SK-N-SH (cell line): Measurements from ENCODE around the gene FYTTD1. TPM values are rescaled to one million over a fixed set of nuclear protein-coding genes. Genes with fewer than 3 reads are reported as not detected.

Experiments used
- CTCF ChIA-PET: fragments of 300-600, 350-600 bp; formaldehyde crosslinking; extraction: SDS; loops from one replicate; lab custom pipeline; 2021; lab: Yijun Ruan, JAX
- POLR2A ChIA-PET: fragments of 350-600 bp; sonication (Branson Sonifier 250); formaldehyde crosslinking; extraction: SDS; loops from one replicate; lab custom pipeline; 2020; ENCODE audit warnings: antibody characterized with exemption, inconsistent platforms; lab: Yijun Ruan, JAX
- DNase-seq: peaks from one replicate; pipeline ENCODE4 v3.0.0; 2012
- H2AFZ ChIP-seq: fragments of 200-600 bp; sonication (generic); 2 replicates; pipeline ENCODE4 v1.8.1; 2016; ENCODE audit warnings: antibody characterized with exemption, mild to moderate bottlenecking, low read depth
- H3F3A ChIP-seq: fragments of 200-600 bp; sonication (generic); replicated peaks from 2 replicates; pipeline ENCODE3; 2016; ENCODE audit warnings: antibody characterized with exemption, mild to moderate bottlenecking; ENCODE audit not compliant: insufficient read depth
- H3K27ac ChIP-seq, 2 experiments: fragments of 200-500 bp in 1 of 2; fragments of 200-600 bp in 1 of 2; sonication (Bioruptor generic) in 1 of 2; sonication (generic), shearing (Covaris generic) in 1 of 2; 2 replicates each; pipeline versions ENCODE4 v1.5.1 to v1.6.1; 2014 to 2016; ENCODE audit warnings: low read depth in 2 of 2, inconsistent platforms in 1 of 2, low read length in 1 of 2, mild to moderate bottlenecking in 1 of 2, mixed read lengths in 1 of 2
- H3K27me3 ChIP-seq: fragments of 200-600 bp; sonication (generic), shearing (Covaris generic); 2 replicates; pipeline ENCODE4 v1.6.1; 2016; ENCODE audit warnings: mixed run types; ENCODE audit not compliant: insufficient read depth
- H3K36me3 ChIP-seq, 2 experiments: fragments of 200-500 bp in 1 of 2; fragments of 200-600 bp in 1 of 2; sonication (Bioruptor generic) in 1 of 2; sonication (generic) in 1 of 2; replicated peaks in 1 of 2; 2 replicates each; pipeline versions ENCODE3 to v1.5.1; 2014 to 2016; ENCODE audit warnings: low read length in 1 of 2, mild to moderate bottlenecking in 1 of 2; ENCODE audit not compliant: insufficient read depth in 2 of 2, control insufficient read depth in 1 of 2
- H3K4me1 ChIP-seq, 2 experiments: fragments of 200-500 bp in 1 of 2; fragments of 200-600 bp in 1 of 2; sonication (Bioruptor generic) in 1 of 2; sonication (generic), shearing (Covaris generic) in 1 of 2; 2 replicates each; pipeline versions ENCODE4 v1.5.1 to v1.6.1; 2014 to 2016; ENCODE audit warnings: low read depth in 1 of 2, low read length in 1 of 2, mixed run types in 1 of 2; ENCODE audit not compliant: insufficient read depth in 2 of 2, control insufficient read depth in 1 of 2
- H3K4me2 ChIP-seq: fragments of 200-600 bp; sonication (generic), shearing (Covaris generic); 2 replicates; pipeline ENCODE4 v1.6.1; 2017; ENCODE audit warnings: mixed run types
- H3K4me3 ChIP-seq, 2 experiments: fragments of 200-500 bp in 1 of 2; fragments of 200-600 bp in 1 of 2; sonication (Bioruptor generic) in 1 of 2; sonication (generic), shearing (Covaris generic) in 1 of 2; 2 replicates each; pipeline versions ENCODE4 v1.5.1 to v1.8.1; 2014 to 2016; ENCODE audit warnings: low read depth in 2 of 2, inconsistent platforms in 1 of 2, low read length in 1 of 2, mild to moderate bottlenecking in 1 of 2, mixed read lengths in 1 of 2, moderate library complexity in 1 of 2
- H3K79me2 ChIP-seq: fragments of 200-600 bp; sonication (generic); 2 replicates; pipeline ENCODE4 v1.8.1; 2017; ENCODE audit warnings: mild to moderate bottlenecking; ENCODE audit not compliant: insufficient read depth
- H3K9ac ChIP-seq: fragments of 200-600 bp; sonication (generic); 2 replicates; pipeline ENCODE4 v1.6.1; 2017; ENCODE audit warnings: mixed run types
- H3K9me2 ChIP-seq: fragments of 200-600 bp; sonication (generic); 2 replicates; pipeline ENCODE4 v1.6.1; 2017; ENCODE audit warnings: mixed run types
- H3K9me3 ChIP-seq: fragments of 200-600 bp; sonication (generic); 2 replicates; pipeline ENCODE4 v1.6.1; 2017; ENCODE audit warnings: mixed run types, mild to moderate bottlenecking, moderate library complexity
- H4K20me1 ChIP-seq: fragments of 200-600 bp; sonication (generic); 2 replicates; pipeline ENCODE4 v1.6.1; 2017; ENCODE audit warnings: mild to moderate bottlenecking, mixed run types; ENCODE audit not compliant: insufficient read depth
- CHD2 ChIP-seq: fragments of 150-350 bp; IDR thresholded peaks from 2 replicates; pipeline ENCODE4 v1.6.1; 2018; ENCODE audit warnings: low read length; ENCODE audit not compliant: partially characterized antibody
- EP300 ChIP-seq, 2 experiments: IDR thresholded peaks; 2 replicates each; pipeline versions ENCODE4 v1.4.0 to v1.6.1; 2012; ENCODE audit warnings: borderline replicate concordance in 1 of 2, low read depth in 1 of 2, low read length in 1 of 2
- GABPA ChIP-seq: IDR thresholded peaks from 2 replicates; pipeline ENCODE4 v1.4.0; 2012; ENCODE audit warnings: low read depth, mild to moderate bottlenecking
- IRF3 ChIP-seq: fragments of 150-350 bp; IDR thresholded peaks from 2 replicates; pipeline ENCODE4 v1.6.1; 2016; ENCODE audit warnings: mild to moderate bottlenecking, low read depth, low read length
- NFIC ChIP-seq: IDR thresholded peaks from 2 replicates; pipeline ENCODE4 v1.4.0; 2012; ENCODE audit warnings: borderline replicate concordance
- PBX3 ChIP-seq: IDR thresholded peaks from 2 replicates; pipeline ENCODE4; 2012
- RAD21 ChIP-seq: IDR thresholded peaks from 2 replicates; pipeline ENCODE4 v1.6.1; 2012; ENCODE audit warnings: mild to moderate bottlenecking, low read length
- RXRA ChIP-seq: IDR thresholded peaks from 2 replicates; pipeline ENCODE4 v1.4.0; 2012; ENCODE audit warnings: low read depth, mild to moderate bottlenecking, borderline replicate concordance
- SIN3A ChIP-seq: IDR thresholded peaks from 2 replicates; pipeline ENCODE4 v1.6.1; 2012; ENCODE audit warnings: low read depth, mild to moderate bottlenecking, low read length, moderate library complexity, borderline replicate concordance
- TEAD4 ChIP-seq: IDR thresholded peaks from 2 replicates; pipeline ENCODE4 v1.4.0; 2012; ENCODE audit warnings: mild to moderate bottlenecking, borderline replicate concordance; ENCODE audit not compliant: insufficient read depth
- USF1 ChIP-seq: IDR thresholded peaks from 2 replicates; pipeline ENCODE4 v1.4.0; 2012; ENCODE audit warnings: low read depth, borderline replicate concordance
- USF2 ChIP-seq: fragments of 150-350 bp; IDR thresholded peaks from 2 replicates; pipeline ENCODE4 v1.6.1; 2017; ENCODE audit warnings: antibody characterized with exemption, low read length, low read depth, borderline replicate concordance
- YY1 ChIP-seq: IDR thresholded peaks from 2 replicates; pipeline ENCODE4 v1.4.0; 2012; ENCODE audit warnings: low read depth, mild to moderate bottlenecking
- ZBTB33 ChIP-seq: IDR thresholded peaks from 2 replicates; pipeline ENCODE4 v1.4.0; 2012; ENCODE audit warnings: low read depth, borderline replicate concordance
- WGBS: methylation state at CpG from one replicate; pipeline ENCODE4 v1.1.6; 2017; ENCODE audit warnings: low lambda C conversion rate; 5-methylcytosine and 5-hydroxymethylcytosine counted together
- polyA plus RNA-seq, 3 experiments: library from polyadenylated mRNA; depleted of rRNA; stranded (reverse); fragments of >200 nt; gene quantifications; 2 replicates each; pipeline ENCODE4 v1.2.3, GENCODE V29; 2012

FYTTD1 gene
- polyA plus RNA-seq, 1 of the 3 experiments (the other 2 are of a cell fraction) = 14.7 TPM

GRCh38 chr3:197720694-197721093 is 29.0 kb upstream of the FYTTD1 start:
- H3K9me3 ChIP-seq = peaks cover 4% of the 10 kb centered on the region; the same call in 1 of the 2 replicates
- no peaks in the 10 kb centered on the region for H3K9me2 ChIP-seq
- H3K4me1 ChIP-seq = peaks cover 0 to 7% of the 10 kb centered on the region in 2 experiments; a peak in 1 of 4 replicates
- H3K36me3 ChIP-seq = peaks cover 0 to 4% of the 10 kb centered on the region in 2 experiments
- no peak for TF ChIP-seq GABPA
- no peak for TF ChIP-seq NFIC
- TF ChIP-seq USF2 = no peak
- no peak for TF ChIP-seq RAD21
- no peak for TF ChIP-seq CHD2
- TF ChIP-seq TEAD4 = no peak
- no peak for TF ChIP-seq ZBTB33
- H3K27me3 ChIP-seq = no peaks in the 10 kb centered on the region
- no peak overlapping the region for H2AFZ ChIP-seq
- no peak overlapping the region for H3K27ac ChIP-seq
- no peak overlapping the region for H3K4me2 ChIP-seq
- 96% methylated on average over 10 of the region's 10 CpGs for WGBS
- H3K4me3 ChIP-seq = no peak overlapping the region
- peaks cover 33% of the 10 kb centered on the region; the same call in 1 of the 2 replicates for H3K79me2 ChIP-seq
- H3K9ac ChIP-seq = no peak overlapping the region
- no peak for DNase-seq
- CTCF ChIA-PET = no interaction called here
- no peaks in the 10 kb centered on the region for H3F3A ChIP-seq
- no peaks in the 10 kb centered on the region for H4K20me1 ChIP-seq
- POLR2A ChIA-PET = no interaction called here

GRCh38 chr3:197722734-197723133 is 26.9 kb upstream of the FYTTD1 start:
- H3K36me3 ChIP-seq = peaks cover 0 to 4% of the 10 kb centered on the region in 2 experiments
- H3K4me2 ChIP-seq = no peak overlapping the region
- CTCF ChIA-PET = interaction anchor here (0.6 to 0.8 kb wide), 2 partner anchors 10 to 53 kb away, joined by 3 read pairs; no protein-coding TSS in a partner anchor
- H3K27me3 ChIP-seq = no peaks in the 10 kb centered on the region
- H3K79me2 ChIP-seq = peaks cover 25% of the 10 kb centered on the region; the same call in 1 of the 2 replicates
- H2AFZ ChIP-seq = no peak overlapping the region
- H3K9ac ChIP-seq = no peak overlapping the region
- H3K9me2 ChIP-seq = no peaks in the 10 kb centered on the region
- H3F3A ChIP-seq = no peaks in the 10 kb centered on the region
- H3K4me1 ChIP-seq = peaks cover 0 to 7% of the 10 kb centered on the region in 2 experiments; a peak in 1 of 4 replicates
- POLR2A ChIA-PET = no interaction called here
- H4K20me1 ChIP-seq = no peaks in the 10 kb centered on the region
- no peak for TF ChIP-seq NFIC
- TF ChIP-seq USF1 = no peak
- TF ChIP-seq RXRA = no peak
- no peak for TF ChIP-seq SIN3A
- no peak for TF ChIP-seq YY1
- TF ChIP-seq ZBTB33 = no peak
- no peak for TF ChIP-seq IRF3
- no peak for TF ChIP-seq EP300 (IDR thresholded peaks at IDR 0.05; ENCODE audit: borderline replicate concordance in 1 of 2, low read depth in 1 of 2, low read length in 1 of 2)
- TF ChIP-seq PBX3 = no peak
- TF ChIP-seq, all 33 proteins: peak for 0
- Histone ChIP-seq H3K9me3 (peaks cover 4% of the 10 kb centered on the region; the same call in 1 of the 2 replicates), H3K4me3 (no peak overlapping the region), H3K27ac (no peak overlapping the region)
- no peak for DNase-seq
- 95% methylated on average over 2 of the region's 2 CpGs for WGBS
